CD14-positive monocyte (primary cell): ENCODE measurements around the gene ZFPM1. TPM values are rescaled to one million over a fixed set of nuclear protein-coding genes. Genes with fewer than 3 reads are reported as not detected.
"Not testable (repeated sequence)": the region's sequence is repeated elsewhere in the genome, so short reads cannot be mapped to it uniquely, and the experiment has no call there.

Source experiments
- DNase-seq, 3 donors: peaks; one replicate each; pipeline ENCODE4 v3.0.0-alpha.2; 2011 to 2022
- H2AFZ ChIP-seq: 2 replicates; pipeline ENCODE4 v1.6.0; 2012; ENCODE audit warnings: mild to moderate bottlenecking, low read depth, low read length, inconsistent platforms; ENCODE audit not compliant: insufficient read depth, poor library complexity, severe bottlenecking
- H3K27ac ChIP-seq, 2 donors: 1 replicate in 1 of 2; 2 replicates in 1 of 2; pipeline ENCODE4 v1.5.1; 2012 to 2013; ENCODE audit warnings: low read length in 2 of 2, control low read depth in 1 of 2, inconsistent platforms in 1 of 2, low read depth in 1 of 2, mild to moderate bottlenecking in 1 of 2
- H3K27me3 ChIP-seq, 2 donors: one replicate each; pipeline versions ENCODE4 v1.6.0 to v1.6.1; 2011 to 2013; ENCODE audit warnings: low read length in 2 of 2; ENCODE audit not compliant: control insufficient read depth in 2 of 2, insufficient read depth in 2 of 2
- H3K36me3 ChIP-seq, 2 donors: replicated peaks in 1 of 2; 1 replicate in 1 of 2; 2 replicates in 1 of 2; pipeline versions ENCODE4 v1.5.1 to v1.6.1; 2012 to 2013; ENCODE audit warnings: low read length in 2 of 2, control low read depth in 1 of 2, inconsistent platforms in 1 of 2, mild to moderate bottlenecking in 1 of 2; ENCODE audit not compliant: insufficient read depth in 2 of 2, control insufficient read depth in 1 of 2
- H3K4me1 ChIP-seq, 2 donors: 1 replicate in 1 of 2; 2 replicates in 1 of 2; pipeline versions ENCODE4 v1.5.1 to v1.6.1; 2012 to 2013; ENCODE audit warnings: low read length in 2 of 2, control low read depth in 1 of 2, inconsistent platforms in 1 of 2, mild to moderate bottlenecking in 1 of 2, moderate library complexity in 1 of 2; ENCODE audit not compliant: insufficient read depth in 2 of 2, control insufficient read depth in 1 of 2
- H3K4me2 ChIP-seq: replicated peaks from 2 replicates; pipeline ENCODE3; 2012; ENCODE audit warnings: low read length, moderate library complexity, mild to moderate bottlenecking; ENCODE audit not compliant: poor library complexity, severe bottlenecking; ENCODE audit errors: extremely low read depth
- H3K4me3 ChIP-seq, 3 experiments: fragments of 200-600 bp in 1 of 3; sonication (generic) in 1 of 3; replicated peaks in 1 of 3; 1 replicate in 2 of 3; 2 replicates in 1 of 3; pipeline ENCODE4 v1.5.1; 2011 to 2013; ENCODE audit warnings: low read length in 3 of 3, mild to moderate bottlenecking in 3 of 3, control low read depth in 2 of 3, low read depth in 2 of 3, inconsistent platforms in 1 of 3, moderate library complexity in 1 of 3
- H3K79me2 ChIP-seq: 2 replicates; pipeline ENCODE4 v1.6.0; 2012; ENCODE audit warnings: mild to moderate bottlenecking, control low read depth, inconsistent platforms, low read length, moderate library complexity; ENCODE audit not compliant: insufficient read depth
- H3K9ac ChIP-seq: 2 replicates; pipeline ENCODE4 v1.6.0; 2017; ENCODE audit warnings: low read length, mild to moderate bottlenecking; ENCODE audit not compliant: insufficient read depth, poor library complexity, severe bottlenecking
- H3K9me3 ChIP-seq, 2 donors: replicated peaks in 1 of 2; 1 replicate in 1 of 2; 2 replicates in 1 of 2; pipeline versions ENCODE4 v1.5.1 to v1.6.1; 2012 to 2013; ENCODE audit warnings: low read length in 2 of 2, control low read depth in 1 of 2; ENCODE audit not compliant: control insufficient read depth in 1 of 2, insufficient read depth in 1 of 2
- H4K20me1 ChIP-seq: 2 replicates; pipeline ENCODE4 v1.6.0; 2012; ENCODE audit warnings: mild to moderate bottlenecking, low read length, control low read depth, moderate library complexity; ENCODE audit not compliant: insufficient read depth
- H3K27ac Mint-ChIP-seq, 7 donors: one replicate each; pipeline ENCODE4 v1.8.0; 2020; ENCODE audit warnings: mild to moderate bottlenecking in 7 of 7, mixed read lengths in 7 of 7, moderate library complexity in 6 of 7, inconsistent platforms in 2 of 7
- H3K27me3 Mint-ChIP-seq, 3 donors: one replicate each; pipeline ENCODE4 v1.8.0; 2021 to 2022; ENCODE audit warnings: low read depth in 3 of 3, mild to moderate bottlenecking in 3 of 3, mixed read lengths in 3 of 3, moderate library complexity in 3 of 3, inconsistent platforms in 1 of 3
- H3K36me3 Mint-ChIP-seq, 2 donors: one replicate each; pipeline ENCODE4 v1.8.0; 2020; ENCODE audit warnings: mixed read lengths in 2 of 2, inconsistent platforms in 1 of 2, mild to moderate bottlenecking in 1 of 2
- H3K4me1 Mint-ChIP-seq: one replicate; pipeline ENCODE4 v1.8.0; 2020; ENCODE audit warnings: mild to moderate bottlenecking, mixed read lengths
- H3K4me3 Mint-ChIP-seq, 2 donors: one replicate each; pipeline ENCODE4 v1.8.0; 2020; ENCODE audit warnings: mild to moderate bottlenecking in 2 of 2, mixed read lengths in 2 of 2, moderate library complexity in 1 of 2
- H3K9me3 Mint-ChIP-seq, 7 donors: one replicate each; pipeline ENCODE4 v1.8.0; 2020 to 2022; ENCODE audit warnings: mixed read lengths in 7 of 7, mild to moderate bottlenecking in 6 of 7, moderate library complexity in 6 of 7, inconsistent platforms in 2 of 7
- WGBS: methylation state at CpG from one replicate; pipeline ENCODE4 v1.1.5; 2013; ENCODE audit warnings: missing lambda C conversion rate; ENCODE audit not compliant: insufficient coverage; 5-methylcytosine and 5-hydroxymethylcytosine counted together
- intact Hi-C, 2 donors: fragments of 100-400 bp; cut with micrococcal nuclease; formaldehyde crosslinking; loops; one replicate each; pipeline versions ENCODE4 v1.15.0 to v1.15.1; 2023
- polyA plus RNA-seq, 3 donors: library from polyadenylated mRNA; depleted of rRNA in 1 of 3; unstranded in 2 of 3; stranded (reverse) in 1 of 3; fragments of 300-500 nt in 2 of 3; fragments of >200 nt in 1 of 3; fragmentation: Illumina TruSeq in 2 of 3; gene quantifications; 1 replicate in 2 of 3; 2 replicates in 1 of 3; pipeline ENCODE4 v1.2.3, GENCODE V29; 2012 to 2021
- TF ChIP-seq, protein P1 (sequence below): fragments of 200-600 bp; IDR thresholded peaks from one replicate; pipeline ENCODE4 v1.8.0; 2022; ENCODE audit warnings: antibody characterized with exemption, mild to moderate bottlenecking

The ZFPM1 gene
- polyA plus RNA-seq, 3 donors = 0.04 to 0.19 (median 0.12) TPM

DNA sequence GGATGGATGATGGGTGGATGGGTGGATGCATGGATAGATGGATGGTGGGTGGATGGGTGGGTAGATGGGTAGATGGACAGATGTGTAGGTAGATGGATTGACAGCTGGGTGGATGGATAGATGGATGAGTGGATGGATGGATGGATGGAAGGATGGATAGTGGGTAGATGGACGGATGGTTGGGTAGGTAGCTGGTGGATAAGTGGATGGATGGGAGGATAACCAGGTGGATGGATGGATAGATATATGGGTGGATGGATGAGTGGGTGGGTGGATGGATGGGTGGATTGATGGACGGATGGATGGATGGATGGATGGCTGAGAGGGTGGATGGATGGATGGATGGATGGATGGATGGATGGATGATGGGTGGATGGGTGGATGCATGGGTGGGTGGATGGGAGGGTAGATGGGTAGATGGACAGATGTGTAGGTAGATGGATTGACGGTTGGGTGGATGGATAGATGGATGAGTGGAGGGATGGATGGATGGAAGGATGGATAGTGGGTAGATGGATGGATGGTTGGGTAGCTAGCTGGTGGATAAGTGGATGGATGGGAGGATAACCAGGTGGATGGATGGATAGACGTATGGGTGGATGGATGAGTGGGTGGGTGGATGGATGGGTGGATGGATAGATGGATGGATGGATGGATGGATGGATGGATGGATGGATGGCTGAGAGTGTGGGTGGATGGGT lies 65.5 kb downstream of the ZFPM1 start:
- peaks cover 0 to 10% of the 10 kb centered on the region in 2 donors for H3K27me3 ChIP-seq
- H3K4me3 Mint-ChIP-seq, DNase-seq, H3K9me3 ChIP-seq, H2AFZ ChIP-seq, H3K27ac Mint-ChIP-seq, H3K9ac ChIP-seq, H3K4me2 ChIP-seq, H3K36me3 ChIP-seq, intact Hi-C loops, H3K4me3 ChIP-seq, H3K4me1 ChIP-seq, H3K27ac ChIP-seq, H3K4me1 Mint-ChIP-seq, H3K79me2 ChIP-seq, H4K20me1 ChIP-seq, H3K36me3 Mint-ChIP-seq: not testable (repeated sequence)
- peaks cover 12 to 21% (median 13%) of the 10 kb centered on the region in 3 donors for H3K27me3 Mint-ChIP-seq
- peaks cover 0 to 16% (median 2%) of the 10 kb centered on the region in 7 donors for H3K9me3 Mint-ChIP-seq
- 100% methylated on average over 4 of the region's 4 CpGs for WGBS

- Histone ChIP-seq H3K27me3 (peaks cover 0 to 17% of the 10 kb centered on the region in 2 donors), H3K4me3 (no peak overlapping the region), H4K20me1 (no peaks in the 10 kb centered on the region), H2AFZ (no peak overlapping the region), H3K36me3 (no peaks in the 10 kb centered on the region), H3K9ac (no peak overlapping the region), H3K4me2 (no peak overlapping the region), H3K27ac (no peak overlapping the region), H3K9me3 (no peaks in the 10 kb centered on the region), H3K4me1 (no peaks in the 10 kb centered on the region), H3K79me2 (no peaks in the 10 kb centered on the region)
- Mint-ChIP-seq H3K27me3 (peaks cover 16 to 28% (median 17%) of the 10 kb centered on the region in 3 donors), H3K4me1 (no peaks in the 10 kb centered on the region), H3K4me3 (no peak overlapping the region), H3K27ac (no peak overlapping the region), H3K9me3 (peaks cover 0 to 16% (median 2%) of the 10 kb centered on the region in 7 donors), H3K36me3 (no peaks in the 10 kb centered on the region)
- TF ChIP-seq, protein P1, sequence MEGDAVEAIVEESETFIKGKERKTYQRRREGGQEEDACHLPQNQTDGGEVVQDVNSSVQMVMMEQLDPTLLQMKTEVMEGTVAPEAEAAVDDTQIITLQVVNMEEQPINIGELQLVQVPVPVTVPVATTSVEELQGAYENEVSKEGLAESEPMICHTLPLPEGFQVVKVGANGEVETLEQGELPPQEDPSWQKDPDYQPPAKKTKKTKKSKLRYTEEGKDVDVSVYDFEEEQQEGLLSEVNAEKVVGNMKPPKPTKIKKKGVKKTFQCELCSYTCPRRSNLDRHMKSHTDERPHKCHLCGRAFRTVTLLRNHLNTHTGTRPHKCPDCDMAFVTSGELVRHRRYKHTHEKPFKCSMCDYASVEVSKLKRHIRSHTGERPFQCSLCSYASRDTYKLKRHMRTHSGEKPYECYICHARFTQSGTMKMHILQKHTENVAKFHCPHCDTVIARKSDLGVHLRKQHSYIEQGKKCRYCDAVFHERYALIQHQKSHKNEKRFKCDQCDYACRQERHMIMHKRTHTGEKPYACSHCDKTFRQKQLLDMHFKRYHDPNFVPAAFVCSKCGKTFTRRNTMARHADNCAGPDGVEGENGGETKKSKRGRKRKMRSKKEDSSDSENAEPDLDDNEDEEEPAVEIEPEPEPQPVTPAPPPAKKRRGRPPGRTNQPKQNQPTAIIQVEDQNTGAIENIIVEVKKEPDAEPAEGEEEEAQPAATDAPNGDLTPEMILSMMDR = no peak
- DNase-seq = no peak
- intact Hi-C loops = no loop called here
These were observed 66.2 kb downstream of the ZFPM1 start for GRCh38 chr16:88519240-88519639.
